GM21576 (cell line): Measurements from ENCODE around the gene WASHC4.
A peak's percentile ranks its signal among the peaks of the same experiment; 100 is the strongest.
"Not testable (repeated sequence)": the region's sequence is repeated elsewhere in the genome, so short reads cannot be mapped to it uniquely, and the experiment has no call there.

ENCODE experiments used
- ATAC-seq: cut with Tn5 transposase; IDR thresholded peaks from one replicate; pipeline ENCODE4 v1.9.1; 2021; ENCODE audit warnings: mild to moderate bottlenecking, moderate library complexity; ENCODE audit not compliant: unreplicated experiment

Gene WASHC4

DNA sequence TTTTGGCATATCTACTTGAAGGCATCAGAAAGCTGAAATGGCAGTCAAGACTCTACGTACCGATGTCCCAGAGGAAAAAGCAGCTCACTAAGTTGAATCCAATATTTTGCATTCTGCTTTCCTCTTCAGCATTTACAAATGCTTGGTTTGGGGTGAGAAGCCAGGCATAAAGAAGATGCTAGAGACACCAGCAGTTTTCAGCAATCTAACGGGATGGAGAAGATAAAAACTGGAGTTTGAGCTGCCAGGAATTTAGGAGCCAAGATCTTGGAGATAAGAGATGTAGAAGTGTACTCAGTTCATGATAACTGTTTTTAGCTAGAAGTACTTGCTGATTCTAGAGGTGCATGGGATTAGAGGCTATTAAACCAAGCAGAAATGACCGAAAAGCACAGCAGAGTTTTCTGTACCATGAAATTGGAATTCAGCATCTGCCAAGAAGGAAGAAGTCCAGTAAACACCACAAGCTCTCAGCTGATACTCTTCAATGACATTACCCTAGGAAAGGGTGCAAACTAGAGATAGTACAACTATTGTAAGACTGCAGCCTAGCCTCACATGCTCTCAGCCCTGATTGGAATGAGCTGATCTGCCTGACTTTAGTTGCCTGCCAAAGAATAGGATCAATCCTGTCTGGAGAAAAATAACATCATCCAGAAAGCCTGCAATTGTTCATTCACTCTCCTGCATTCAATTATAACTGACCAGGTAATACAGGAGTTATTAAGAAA, 15.9 kb upstream of the WASHC4 start:
- ATAC-seq: no peak

DNA sequence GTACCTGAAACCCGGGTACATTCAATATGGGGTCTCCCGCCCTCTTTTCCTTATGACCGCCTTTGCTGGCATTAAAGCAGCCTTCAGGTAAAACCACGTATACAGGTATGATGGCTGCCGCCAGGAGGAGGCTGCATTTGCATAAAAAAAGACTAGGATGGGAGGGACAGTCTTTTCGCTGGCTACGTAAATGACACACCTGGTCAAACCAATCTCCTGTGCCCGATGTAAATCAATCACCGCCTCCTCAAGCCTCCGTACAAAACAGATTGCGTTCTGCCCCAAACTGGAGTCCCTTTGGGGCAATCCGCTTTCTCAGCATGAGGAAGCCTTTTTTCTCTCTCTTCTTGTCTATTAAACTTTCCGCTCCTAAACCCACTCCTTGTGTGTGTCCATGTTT, 15.2 kb upstream of the WASHC4 start:
- ATAC-seq: no peak

DNA sequence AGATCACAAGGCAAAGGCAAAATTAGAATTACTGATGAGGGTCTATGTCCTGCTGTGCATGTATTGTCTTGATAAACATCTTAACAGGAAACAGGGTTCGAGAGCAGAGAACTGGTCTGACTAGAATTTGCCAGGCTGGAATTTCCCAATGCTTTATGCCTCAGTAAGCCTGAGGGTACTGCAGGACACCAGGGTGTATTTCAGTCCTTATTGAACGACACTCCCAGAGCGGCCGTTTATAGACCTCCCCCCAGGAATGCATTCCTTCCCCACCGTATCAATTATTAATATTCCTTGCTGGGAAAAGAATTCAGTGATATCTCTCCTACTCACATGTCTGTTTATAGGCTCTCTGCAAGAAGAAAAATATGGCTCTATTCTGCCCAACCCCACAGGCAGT, 12.2 kb upstream of the WASHC4 start:
- not testable (repeated sequence) for ATAC-seq

DNA sequence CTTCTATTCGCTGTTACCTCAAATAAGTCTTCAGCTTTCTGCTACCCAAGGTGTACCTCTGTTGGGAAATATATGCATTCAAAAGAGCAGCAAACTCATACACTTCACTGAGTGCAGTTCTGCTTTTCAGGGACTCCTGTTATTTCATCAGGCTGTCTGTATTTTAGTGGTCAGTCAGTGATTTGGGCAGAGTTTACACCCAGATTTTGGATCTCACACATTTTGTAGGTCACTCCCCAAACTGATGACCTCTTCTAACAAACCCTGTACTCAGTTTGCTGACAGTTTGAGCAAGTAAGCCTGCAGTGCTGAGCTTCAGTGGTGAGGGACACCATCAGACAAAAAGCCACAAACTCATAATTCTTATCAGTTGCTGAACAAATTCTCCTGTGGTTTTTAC, 8.2 kb upstream of the WASHC4 start:
- no peak for ATAC-seq

DNA sequence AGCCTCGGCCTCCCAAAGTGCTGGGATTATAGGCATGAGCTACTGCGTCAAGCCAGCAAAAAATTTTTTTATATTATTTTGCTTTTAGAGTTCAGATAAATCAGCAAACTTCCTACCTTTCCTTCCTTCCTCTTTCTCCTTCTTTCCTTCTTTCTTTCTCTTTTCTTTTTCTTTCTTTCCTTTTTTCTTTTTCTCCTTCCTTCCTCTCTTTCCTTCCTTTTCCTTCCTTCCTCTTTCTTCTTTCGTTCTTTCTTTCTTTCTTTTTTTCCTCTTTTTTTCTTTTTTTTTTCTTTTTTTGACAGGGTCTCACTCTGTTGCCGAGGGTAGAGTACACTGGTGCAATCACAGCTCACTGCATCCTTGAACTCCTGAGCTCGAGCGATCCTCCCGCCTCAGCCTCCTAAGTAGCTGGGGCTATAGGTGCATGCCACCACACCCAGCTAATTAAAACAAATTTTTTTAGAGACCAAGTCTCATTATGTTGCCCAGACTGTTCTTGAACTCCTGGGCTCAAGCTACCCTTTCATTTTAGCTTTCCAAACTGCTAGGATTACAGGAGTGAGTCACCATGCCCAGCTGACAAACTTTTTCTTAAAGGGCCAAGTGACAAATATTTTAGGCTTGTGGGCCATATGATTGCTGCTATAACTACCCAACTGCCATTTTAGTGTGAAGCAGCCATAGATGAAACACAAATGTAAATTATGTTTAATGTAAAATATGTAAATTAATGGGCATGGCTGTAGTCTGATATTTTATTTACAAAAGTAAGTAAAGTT, 7.1 kb upstream of the WASHC4 start:
- no peak for ATAC-seq

DNA sequence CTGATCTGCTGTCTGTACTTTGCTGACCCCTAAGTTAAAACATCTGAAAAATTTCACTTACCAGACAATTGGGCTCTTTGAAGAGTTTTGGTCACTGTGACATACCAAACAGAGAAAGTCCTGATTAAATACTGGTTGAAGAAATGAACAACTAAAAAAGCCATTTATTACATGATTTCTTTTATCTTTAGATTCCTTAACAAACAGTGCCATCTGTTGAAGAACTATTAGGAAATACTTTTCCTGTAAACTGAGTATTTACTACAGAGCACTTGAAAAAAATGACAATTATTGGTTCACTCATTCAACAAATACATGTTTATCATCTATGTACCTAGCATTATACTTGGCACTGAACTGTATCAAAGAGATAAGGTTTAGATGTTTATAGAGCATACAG, 6.5 kb upstream of the WASHC4 start:
- no peak for ATAC-seq

DNA sequence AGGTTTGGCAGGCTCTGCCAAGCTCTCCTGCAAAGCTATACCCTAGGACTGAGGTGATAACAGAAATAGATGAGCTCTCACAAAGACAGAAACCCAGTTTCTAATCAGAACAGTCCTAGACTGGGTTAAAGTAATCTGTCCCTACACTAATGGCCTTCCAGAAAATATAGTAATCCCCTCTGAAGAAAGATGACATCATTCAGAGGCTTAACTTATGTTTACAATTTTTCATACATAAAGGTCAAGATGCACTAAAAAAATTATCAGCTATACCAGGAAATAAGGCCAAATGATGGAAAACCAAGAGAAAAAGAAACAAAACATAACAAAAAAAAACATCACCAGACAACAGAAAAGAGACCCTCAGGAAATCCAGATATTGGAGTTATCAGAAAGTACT, 4.9 kb upstream of the WASHC4 start:
- ATAC-seq: no peak

DNA sequence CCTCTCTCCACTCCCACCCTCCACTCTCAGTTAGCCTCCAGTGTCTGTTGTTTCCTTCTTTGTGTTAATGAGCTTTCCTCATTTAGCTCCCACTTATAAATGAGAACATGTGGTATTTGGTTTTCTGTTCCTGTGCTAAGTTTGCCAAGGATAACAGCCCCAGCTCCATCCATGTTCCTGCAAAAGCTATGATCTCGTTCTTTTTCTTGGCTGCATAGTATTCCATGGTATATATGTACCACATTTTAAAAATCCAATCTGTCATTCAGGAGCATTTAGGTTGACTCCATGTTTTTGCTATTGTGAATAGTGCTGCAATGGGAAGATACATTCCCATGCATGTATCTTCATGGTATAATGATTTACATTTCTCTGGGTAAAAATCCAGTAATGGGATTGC, 2.8 kb upstream of the WASHC4 start:
- no peak for ATAC-seq

DNA sequence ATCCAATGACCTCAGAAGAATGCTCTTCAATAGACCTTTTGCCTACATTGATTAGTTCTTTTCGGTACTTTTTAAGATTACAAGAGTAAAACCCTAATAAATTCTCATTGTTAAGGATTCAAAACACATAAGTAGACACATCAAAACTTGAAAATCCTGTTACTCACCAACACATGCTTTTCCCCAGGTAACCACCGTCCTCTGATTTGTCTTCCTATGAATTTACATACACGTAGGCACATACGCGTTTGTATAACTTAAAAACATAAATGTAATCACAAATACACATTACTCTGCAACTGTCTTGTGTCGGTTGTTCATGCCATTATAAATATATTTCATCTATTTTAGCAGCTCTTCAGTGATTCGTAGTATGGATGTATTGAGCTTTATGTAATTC, 910 bp upstream of the WASHC4 start:
- ATAC-seq: no peak

DNA sequence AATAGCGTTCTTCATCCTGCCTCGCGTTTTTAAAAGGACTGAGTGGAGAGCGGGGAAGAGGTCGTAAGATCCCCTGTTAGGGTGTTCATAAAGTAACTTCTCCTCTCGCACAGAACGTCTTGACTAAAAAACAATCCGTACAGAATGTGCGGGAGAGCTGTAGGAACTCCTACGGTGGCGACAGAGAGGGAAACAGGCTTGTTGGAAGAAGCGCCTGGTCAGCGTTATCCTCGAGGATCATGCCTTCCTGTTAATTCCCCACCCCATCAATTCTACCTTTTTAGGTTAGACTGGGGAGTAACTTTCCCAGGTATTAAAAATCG, 399 bp upstream of the WASHC4 start:
- ATAC-seq: peak; percentile 14

DNA sequence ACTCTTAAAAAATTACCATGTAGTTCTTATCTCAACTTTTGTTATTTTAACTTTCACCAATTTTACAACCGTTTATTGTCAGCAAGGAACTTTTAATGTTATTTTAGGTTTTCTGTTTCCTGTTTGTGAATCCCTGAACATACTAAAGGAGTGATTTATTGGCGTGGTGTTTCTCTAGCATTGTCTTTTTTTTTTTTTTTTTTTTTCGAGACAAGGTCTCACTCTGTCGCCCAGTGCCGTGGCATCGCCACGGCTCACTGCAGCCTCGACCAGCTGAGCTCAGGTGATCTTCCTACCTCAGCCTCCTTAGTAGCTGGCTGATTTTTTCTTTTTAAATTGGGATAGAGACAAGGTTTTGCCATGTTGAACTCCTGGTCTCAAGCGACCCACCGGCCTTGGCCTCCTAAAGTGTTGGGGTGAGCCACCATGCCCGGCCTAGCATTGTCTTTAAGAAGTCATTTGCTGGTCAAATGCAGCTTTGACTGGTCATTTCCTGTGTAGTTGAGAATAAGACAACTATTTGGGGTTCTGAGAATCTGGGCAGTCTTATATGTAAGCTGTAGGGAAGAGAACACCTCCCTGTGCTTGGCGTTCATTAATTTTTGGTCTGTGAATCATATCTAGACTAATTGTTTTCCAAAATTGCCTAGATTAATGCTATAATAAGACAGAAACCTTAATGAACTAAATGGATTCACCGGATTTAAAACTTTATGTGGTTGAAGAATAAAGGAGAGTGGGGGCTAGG, 2.1 kb downstream of the WASHC4 start:
- peak; percentile 29 for ATAC-seq

DNA sequence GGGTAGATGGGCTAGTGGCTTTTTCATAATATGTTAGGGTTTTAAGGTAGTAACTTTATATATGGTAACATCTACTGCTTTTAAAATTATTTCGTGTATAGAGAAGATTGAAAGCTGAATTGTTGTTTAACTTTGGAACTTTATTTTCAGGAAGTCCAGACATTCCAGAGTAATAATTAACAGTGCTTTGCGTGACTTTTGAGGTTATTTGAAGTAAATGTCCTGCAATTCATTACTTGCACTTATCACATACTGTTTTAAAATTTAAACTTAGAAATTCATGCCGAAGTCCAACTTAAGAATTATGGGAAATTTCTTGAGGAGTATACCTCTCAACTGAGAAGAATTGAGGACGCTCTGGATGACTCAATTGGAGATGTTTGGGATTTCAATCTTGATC, 3.3 kb downstream of the WASHC4 start:
- no peak for ATAC-seq

DNA sequence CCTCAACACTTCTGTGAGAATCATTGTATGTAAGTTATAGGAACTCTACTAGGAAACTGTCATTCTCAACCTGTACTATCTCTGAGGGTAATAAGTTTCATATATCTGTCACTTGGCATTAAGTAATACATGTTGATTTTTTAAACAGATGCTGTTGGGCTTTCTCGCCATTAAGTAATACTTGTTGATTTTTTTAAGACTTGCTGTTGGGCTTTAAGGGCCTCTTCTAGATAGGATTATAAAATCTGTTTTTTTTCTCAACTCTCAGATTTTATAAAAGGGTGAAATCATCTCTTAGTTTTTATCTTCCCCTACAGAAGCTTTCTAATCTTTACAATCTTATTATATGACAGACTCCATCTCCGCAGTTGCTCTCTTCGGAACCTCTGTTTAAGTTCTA, 5.6 kb downstream of the WASHC4 start:
- ATAC-seq: no peak

DNA sequence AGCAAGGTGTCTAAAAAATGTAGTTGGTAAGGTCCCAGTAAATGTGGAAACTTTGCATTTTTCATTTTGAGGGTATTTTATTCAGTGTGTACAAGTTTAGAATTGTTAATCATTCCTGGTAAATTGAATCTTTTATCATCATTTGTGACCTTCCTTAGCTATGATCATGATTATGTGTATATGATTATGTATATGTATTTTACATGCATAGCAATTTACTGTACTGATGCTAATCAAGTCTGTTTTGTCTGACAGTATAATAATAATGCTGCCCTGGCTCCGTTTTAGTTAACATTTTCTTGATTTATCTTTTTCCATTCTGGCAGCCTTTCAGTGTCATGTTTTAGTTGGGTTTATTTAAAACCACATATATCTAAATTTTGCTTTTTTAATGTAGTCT, 9.4 kb downstream of the WASHC4 start:
- ATAC-seq: no peak

DNA sequence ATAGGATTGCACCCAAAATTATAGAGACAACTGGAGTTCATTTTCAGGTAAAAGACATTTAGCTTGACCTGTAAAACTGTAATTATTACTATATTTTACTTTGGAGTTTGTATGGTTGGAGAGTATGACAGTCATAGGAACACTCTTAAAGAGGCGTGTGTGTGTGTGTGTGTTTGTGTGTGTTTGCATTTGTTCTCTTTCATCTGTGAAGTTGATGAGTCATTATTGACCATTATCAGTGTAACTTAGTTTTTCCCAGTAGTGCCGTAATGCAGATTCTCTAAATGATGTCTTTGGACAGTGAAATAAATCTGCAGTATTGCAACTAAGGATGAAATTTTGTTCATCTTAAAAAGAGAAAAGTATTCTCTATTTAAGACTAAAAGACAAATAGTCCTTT, 13.0 kb downstream of the WASHC4 start:
- ATAC-seq: no peak

DNA sequence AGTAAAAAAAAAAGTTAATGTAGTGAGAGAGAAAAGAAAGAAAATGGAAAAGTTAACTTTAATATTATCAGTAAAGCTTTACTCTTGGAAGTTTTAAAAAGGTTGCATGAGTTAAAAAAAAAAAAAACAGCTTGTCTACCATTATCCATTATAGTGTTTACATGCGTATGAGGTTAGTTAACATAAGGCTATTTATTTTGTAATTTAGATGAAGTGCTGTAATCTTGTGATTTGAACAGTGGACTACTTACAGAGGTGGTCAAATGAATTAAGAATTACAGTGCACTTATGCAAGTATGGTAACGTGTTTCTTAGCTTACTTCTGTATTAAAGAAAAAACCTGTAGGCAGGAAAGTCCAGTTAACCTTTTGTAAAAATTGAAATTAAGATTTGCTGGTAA, 30.7 kb downstream of the WASHC4 start:
- ATAC-seq: no peak

DNA sequence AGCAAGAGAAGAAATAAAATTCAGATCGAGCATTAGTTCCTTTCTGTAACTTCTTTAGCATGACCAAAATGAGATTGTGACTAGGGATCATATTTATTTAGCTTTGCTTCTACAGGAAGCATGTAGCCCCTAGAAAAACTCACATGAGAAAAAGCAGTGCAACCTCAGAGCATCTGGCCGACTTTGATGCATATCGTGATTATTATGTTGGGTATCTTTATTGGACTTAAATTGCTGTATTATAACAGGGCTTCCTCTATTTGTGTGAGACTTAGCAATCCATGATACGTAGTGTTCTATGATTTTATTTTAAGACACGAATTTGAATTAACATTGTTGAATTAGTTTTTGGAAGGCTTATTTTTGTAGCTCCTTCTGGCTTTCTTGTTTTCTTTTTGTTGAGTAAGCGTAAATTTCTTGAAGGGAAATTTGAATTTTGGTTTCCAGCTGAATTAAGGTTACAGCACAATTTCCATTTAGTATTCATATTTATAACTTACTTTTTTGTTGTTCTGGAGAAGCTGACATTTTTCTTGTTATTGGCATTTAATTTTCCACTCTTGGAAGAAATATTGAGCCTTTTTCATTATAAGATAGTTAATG, 33.9 kb downstream of the WASHC4 start:
- no peak for ATAC-seq

DNA sequence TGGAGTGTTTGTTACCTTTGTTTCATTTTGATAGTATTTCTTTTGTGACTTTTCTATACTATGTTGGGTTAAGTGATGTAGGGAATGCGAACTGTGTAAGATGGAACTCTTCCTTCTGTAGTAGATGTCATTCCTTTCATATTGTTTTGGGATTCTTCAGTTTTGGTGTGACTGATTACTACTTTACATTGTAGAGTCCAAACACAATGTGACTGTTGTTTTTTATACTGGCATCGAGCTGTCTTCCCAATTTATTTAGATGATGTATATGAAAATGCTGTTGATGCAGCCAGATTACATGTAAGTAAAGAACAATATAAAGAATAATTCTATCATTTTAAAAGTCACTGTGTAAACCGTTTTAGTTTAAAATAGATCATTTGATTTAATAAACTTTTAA, 34.7 kb downstream of the WASHC4 start:
- ATAC-seq: no peak

DNA sequence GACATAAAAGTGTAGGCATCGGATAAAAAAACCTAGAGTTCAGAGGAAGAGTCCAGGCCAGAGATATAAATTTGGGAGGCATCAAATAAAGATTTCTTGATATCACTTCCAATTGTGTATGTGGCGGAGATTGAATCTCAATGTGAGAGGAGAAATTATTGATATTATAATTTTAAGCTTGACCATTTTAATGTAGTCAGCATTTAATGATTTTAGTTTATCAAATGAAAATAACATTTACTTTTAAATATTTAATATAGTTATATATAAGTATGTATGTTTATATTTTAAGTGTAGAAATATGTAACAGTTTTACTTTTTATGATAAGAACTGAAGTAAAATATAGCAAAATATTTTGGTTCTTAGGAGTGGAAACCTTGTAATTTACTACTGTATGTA, 48.7 kb downstream of the WASHC4 start:
- no peak for ATAC-seq

DNA sequence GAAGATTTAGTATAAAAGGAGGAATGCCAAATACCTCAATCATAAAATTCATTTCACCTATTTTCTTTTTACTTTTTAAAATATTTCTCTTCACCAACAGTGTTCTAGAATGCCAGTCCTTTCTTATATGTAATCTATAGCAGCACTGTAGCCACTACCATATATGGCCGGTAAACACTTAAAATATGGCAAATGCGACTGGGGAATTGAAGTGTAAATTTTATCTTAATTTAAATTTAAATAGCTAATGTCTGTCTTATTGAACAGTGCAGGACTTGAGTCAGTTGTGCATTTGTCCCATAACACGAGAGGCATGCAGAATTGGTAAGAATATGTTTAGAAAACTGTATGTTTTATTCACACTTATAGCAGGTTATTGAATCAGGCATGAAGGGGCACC, 50.1 kb downstream of the WASHC4 start:
- ATAC-seq: no peak

DNA sequence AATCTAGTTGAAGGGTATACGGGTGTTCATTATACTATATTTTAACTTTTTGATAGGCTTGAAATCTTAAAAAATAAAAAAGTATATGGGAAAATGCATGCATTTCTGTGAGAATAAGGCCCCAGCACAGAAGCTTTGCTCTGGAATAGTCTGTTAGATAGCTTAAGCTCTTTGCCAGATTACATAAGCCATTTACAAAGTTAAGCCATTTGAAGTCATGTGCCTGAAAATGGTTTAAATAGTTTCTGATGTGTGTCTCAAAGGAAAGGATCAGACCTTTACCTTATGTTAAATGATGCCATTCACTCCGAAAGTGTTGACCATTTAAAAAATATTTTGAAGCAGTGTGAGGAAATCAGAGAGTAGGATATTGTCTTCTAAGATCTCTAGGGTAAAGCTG, 51.3 kb downstream of the WASHC4 start:
- no peak for ATAC-seq

DNA sequence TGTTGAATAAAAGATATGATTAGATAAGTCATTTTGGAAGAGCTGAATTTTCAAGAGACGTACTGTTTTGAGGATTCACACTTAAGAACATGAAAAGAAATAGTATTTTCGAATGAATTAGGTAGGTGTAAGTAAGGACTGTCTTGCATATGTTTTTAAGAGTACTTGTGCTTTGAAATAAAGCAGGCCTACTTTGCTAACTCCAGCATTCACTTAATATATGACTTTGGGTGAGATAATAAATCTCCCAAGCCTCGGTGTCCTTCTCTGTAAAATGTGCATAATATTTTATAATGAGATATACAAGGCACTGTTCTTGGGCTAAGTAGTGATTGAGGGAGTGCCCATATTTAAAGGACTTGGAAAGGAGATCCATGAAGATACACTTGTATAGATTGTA, 54.6 kb downstream of the WASHC4 start:
- ATAC-seq: no peak
